Fibroblast of peridontal ligament (primary cell): ENCODE data around the gene TMEM132E.

Source experiments
- DNase-seq: peaks from one replicate; pipeline ENCODE4 v3.0.0-alpha.2; 2010; ENCODE audit errors: extremely low read depth

TMEM132E gene

GRCh38 chr17:34634551-34635160 lies 55.3 kb downstream of the TMEM132E start:
- no peak for DNase-seq

- no peak for DNase-seq
Measured at GRCh38 chr17:34635876-34636275, 56.5 kb downstream of the TMEM132E start.

GRCh38 chr17:34637041-34637547 lies 57.7 kb downstream of the TMEM132E start:
- DNase-seq, result no peak

GRCh38 chr17:34637548-34638525 lies 58.5 kb downstream of the TMEM132E start:
- peak; percentile 54 for DNase-seq

DNA sequence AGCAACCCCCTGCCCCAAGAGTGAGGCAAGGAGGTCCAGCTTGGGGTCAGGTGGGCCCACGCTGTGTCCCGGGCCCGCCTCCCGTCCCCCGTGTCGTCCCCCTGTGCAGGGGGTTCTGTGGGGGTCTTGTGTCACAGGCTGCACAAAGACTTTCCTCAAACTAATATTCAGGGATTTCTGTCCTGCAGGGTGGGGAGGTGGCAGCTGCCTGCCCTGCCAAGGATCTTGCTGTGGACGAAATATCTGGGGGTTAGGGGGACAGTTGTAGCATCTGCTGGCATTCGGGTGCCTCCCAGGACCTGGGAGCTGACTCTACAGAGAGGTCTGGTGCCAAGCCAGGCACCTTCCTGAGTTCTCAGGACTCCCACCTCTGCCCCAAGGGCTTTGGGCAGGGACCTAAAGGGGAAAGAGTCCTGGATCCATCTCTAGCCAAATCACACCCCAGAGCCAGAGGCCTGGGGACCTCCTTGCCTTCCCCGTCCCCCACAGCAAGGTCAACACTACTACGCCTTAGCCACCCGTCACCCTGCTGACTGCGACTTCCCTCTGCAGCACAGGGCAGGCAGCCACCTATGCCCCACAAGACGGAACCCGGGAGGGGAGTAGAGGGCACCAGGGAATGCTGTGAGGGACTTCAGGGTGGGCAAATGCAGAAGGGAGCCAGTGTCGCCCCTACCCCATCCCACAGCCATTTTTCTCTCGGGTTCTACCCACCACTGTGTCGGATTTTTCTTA lies 59.3 kb downstream of the TMEM132E start:
- DNase-seq, result no peak

GRCh38 chr17:34639706-34640425 lies 60.5 kb downstream of the TMEM132E start:
- no peak for DNase-seq

- DNase-seq, result no peak
Measured at GRCh38 chr17:34641368-34641767, 62.0 kb downstream of the TMEM132E start.

DNA sequence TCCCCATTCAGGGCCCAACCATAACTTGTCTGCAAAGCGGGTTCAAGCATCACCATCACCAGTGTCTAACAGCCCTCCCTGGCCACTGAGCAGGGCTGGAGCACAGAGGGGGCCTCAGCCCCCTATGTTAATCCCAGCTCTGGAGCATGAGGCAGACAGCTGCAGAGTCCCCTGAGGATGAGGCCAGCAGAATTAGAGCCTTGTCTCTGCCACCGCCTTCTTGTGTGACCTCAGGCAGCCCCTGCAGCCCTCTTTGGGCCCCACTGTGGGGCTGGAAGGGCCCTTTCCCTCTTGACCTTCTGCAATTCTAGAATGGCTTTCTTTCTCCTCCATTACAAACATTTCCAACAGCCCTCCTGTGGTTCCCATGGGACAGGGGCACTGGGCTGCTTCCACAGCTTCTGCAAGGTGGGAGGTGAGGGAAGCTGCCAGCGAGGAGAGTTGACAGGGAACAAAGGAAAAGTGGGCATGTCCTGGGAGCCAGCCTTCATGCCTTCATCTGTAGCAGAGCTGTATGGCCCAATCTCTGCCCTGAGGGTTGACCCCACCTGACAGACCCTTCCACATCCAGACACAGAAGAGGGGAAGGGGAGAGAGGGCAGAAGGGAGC lies 65.7 kb downstream of the TMEM132E start:
- DNase-seq, result no peak

GRCh38 chr17:34645594-34645993 lies 66.2 kb downstream of the TMEM132E start:
- no peak for DNase-seq

- DNase-seq, result no peak
Measured at GRCh38 chr17:34647511-34647910, 68.1 kb downstream of the TMEM132E start.

DNA sequence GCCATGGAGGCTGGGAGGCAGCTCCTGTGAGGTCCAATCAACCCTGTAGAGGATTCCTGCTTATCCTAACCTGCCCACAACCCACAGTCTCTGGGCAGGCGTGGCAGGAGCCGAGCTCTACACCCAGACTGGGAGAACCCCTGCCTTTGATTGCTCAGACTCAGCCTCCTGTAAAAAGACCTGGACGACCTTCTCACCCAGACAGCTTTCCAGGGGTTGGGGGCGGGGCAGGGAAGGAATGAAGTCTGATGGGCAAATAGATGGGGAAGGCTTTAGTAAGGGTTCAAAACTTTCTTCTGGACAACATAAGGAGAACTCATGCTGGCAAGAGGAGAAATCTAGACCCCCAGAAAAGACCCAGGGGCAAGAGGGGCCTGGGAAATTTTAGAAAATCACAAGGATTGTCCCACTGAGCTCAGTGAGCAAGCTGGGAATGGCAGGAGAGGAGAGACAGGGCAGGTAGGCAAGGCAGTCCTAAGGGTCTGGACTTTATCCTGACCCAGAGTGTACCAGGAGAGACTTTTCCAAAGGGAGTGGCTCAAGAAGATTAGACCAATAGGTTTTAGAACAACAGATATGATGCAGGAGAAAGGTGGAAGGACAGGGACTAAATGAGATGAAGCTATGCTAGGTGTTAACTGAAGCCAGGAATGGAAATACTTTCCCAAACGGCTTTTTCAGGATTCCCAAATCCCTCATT lies 70.8 kb downstream of the TMEM132E start:
- no peak for DNase-seq

DNA sequence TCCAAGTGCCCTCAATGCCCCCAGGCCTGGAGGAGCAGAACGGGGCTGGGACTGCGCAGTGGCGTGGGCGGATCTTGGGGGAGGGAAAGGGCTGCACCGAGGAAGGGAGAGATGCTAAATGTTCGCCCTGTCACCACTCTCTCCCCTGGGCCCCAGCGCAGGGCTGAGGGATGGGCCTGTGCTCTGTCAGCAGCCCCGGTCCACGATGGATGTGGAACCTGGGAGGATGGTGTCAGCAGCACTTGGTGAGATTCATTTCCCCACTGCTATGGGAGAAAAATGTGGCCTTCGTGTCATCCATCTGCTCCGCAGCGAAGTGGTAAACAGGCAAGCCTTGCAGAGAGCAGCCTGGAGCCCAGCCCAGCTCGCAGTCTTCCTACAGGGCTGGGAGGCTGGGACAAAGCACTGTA lies 72.0 kb downstream of the TMEM132E start:
- DNase-seq, result no peak

GRCh38 chr17:34652021-34652555 lies 72.7 kb downstream of the TMEM132E start:
- DNase-seq, result no peak

DNA sequence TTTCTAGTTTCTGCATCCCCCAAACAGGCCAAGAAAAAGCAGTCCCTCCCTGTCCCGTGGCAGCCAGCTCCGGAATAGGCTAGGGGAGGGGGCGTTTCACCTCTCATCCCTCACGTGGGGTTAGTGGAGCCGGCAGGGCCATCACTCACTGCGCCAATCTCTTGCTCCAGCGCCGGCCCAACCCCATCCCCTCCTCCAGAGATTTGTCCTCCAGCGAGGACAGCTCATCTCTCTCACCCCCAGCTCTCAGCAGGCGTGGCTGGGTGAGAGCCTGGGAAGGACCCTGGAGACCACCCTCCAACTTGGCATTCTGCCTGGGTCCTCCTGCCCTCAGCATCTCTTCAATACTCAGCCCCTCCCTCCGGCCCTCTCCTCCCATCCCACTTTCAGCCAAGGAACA lies 74.1 kb downstream of the TMEM132E start:
- DNase-seq, result no peak

DNA sequence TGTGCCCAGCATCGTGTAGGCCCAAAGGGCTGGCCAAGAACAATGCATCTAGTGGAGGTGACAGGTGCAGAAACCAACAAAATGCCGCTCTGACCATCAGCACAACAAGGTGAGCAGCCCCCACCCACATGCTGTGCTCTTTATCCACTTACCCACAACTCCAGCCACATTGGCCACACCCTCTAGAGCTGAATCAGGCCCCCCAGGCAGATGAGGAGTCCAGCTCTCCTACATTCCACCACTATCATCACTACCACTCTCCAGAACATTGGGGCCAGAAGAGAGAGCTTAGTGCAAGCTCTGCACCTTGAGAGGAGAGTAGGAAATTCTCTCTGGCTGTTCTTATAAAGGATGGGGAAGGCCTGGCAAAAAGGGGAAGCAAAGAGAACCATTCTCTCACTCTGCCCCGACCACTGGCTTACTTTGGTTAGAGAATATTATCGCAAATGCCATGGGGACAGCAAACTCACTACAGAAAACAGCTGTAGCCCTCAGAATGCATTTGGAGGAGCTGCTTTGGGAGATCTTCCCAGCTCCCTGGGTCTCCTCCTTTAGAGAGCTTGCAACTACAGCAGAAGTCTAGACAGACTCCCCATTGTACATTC lies 75.0 kb downstream of the TMEM132E start:
- DNase-seq, result no peak

- no peak for DNase-seq
Measured at GRCh38 chr17:34654881-34655276, 75.5 kb downstream of the TMEM132E start.

DNA sequence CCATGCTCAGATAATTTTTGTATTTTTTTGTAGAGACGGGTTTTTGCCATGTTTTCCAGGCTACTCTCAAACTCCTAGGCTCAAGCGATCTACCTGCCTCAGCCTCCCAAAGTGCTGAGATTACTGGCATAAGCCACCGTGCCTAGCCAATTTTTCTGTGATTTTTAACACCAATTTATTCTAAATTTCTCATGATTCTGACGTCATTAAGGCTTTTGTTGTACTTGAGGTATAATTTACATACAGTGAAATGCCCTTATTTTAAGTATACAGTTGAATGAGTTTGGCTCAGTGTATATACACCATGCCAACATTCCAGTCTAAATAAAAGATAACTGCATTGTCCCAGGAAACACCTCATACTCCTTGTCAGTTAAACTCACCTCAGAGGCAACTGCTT lies 77.4 kb downstream of the TMEM132E start:
- DNase-seq, result no peak

GRCh38 chr17:34658811-34659560 lies 79.6 kb downstream of the TMEM132E start:
- no peak for DNase-seq

GRCh38 chr17:34663714-34664113 lies 84.3 kb downstream of the TMEM132E start:
- DNase-seq, result no peak
